Activated CD8-positive, alpha-beta memory T cell treated with anti-CD3 and anti-CD28 coated beads, Interleukin-2, amount 50 U/mL, for 1 hour (primary cell): ENCODE measurements around the gene HS6ST2.

Experiments used
- DNase-seq: peaks from one replicate; pipeline ENCODE4 v3.0.0-alpha.2; 2020; ENCODE audit errors: extremely low read depth

Gene HS6ST2

DNA sequence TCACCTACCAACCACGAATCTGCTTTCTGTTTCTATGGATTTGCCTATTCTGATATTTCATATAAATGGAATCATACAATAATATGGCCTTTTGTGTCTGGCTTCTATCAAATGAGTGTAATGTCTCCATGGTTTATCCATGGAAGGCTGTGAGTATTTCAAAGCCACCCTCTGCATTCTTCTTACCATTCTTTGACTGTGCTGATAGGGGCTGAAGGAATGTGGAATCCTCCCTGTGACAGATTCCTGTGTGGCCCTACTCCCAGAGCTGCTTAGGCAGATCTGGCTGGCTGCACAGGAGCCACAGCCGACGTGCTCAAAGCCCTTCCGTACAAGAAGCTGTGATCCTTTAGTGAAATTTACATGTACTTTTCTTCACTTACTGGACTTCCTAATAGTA lies 163.2 kb downstream of the HS6ST2 start:
- no peak for DNase-seq

DNA sequence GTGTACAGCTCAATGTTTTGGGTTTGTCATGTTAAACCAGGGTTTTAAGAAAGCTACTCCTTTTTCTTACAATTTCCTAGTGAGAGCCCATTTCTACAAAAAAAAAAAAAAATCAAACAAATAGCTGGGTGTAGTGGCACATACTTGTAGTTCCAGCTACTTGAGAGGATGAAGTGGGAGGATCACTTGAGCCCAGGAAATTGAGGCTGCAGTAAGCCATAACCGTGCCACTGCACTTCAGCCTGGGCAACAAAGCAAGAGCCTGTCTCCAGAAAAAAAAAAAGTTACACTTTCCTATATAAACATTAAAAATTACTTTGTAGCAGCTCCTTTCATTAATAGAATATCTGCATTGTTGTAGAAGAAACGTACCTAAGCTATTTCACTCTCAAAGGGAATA lies 166.7 kb downstream of the HS6ST2 start:
- DNase-seq, result no peak

DNA sequence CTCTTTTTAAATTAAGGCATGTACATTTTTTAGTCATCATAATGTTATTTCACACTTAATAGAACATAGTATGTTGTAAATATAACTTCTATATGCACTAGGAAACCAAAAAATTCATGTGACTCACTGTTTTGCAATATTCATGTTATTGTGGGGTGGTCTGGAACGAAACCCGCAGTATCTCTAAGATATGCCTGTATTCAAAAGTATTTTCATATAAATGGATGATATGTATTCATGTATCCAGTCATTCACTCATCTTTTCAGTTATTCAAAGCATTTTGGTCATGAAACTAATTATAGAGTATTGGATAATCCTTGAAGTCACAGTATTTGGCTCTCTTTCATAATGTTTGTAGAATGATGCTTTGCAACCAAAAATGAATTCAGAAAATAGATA lies 168.1 kb downstream of the HS6ST2 start:
- DNase-seq, result no peak

DNA sequence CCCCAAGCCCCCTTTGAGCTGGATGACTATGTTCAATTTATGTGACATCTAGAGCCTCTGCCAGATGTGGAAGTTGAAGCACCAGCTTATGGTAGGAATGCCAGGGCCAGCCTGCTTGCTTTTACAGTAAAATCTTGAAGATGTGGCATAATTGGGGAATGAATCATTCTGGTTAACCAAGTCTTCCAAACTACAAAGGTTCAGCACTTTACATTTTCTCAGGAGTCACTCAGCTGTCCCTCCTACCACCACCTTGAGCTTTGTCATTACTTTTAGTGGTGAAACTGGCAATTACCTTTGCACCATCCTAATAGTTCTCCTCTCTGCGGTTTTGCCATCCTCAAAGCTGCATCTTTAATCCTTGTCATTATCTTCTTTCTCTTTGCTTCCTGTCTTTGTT lies 172.2 kb downstream of the HS6ST2 start:
- no peak for DNase-seq

DNA sequence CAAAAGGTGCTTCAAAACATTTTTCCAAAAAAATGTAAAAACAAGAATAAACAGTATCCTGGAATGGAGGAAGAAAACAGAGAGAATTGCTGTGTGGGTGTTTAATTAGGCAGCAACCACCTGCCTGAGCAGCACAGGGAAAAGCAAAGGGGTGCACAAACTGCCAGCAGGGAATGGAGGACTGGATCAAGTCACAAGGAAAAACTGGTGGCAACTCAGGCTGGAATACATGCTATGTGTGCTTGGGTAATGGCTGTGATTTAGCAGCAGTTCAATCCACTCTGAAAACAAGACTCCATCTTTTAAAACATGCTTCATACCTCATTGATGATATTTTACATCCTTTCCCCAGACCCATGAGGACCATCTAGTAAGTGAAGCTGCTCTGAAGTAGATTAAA lies 179.5 kb downstream of the HS6ST2 start:
- DNase-seq, result no peak

DNA sequence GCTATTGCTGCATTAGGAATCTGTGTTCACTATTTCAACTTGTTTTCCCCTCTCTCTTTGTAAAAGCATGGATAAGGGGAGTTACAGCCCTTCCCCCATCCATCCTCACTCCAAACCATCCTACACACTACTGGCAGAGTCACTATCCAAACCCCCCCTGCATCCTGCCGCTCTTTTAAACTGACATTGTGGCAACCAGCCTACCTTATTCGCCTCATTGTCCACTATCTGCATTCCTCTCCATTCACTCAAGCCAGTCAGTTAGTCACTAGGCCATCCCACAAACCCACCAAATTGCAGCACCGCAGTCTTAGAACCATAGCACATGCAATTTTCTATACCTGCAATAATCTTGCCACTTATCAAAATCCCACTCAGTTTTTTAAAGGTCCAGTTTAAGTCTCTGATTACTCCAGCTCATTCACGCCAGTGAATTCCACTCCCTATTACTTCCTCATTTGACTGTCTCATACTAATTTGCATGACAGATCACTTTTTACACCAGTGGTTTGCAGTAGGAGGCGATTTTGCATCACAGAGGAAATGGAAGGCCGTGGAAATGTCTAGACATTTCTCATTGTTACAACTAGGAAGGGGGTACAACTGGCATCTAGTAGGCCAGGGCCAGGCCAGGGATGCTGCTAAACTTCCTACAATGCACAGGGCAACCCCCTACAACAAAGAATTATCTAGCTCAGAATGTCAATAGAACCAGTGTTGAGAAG lies 181.8 kb downstream of the HS6ST2 start:
- DNase-seq, result no peak

DNA sequence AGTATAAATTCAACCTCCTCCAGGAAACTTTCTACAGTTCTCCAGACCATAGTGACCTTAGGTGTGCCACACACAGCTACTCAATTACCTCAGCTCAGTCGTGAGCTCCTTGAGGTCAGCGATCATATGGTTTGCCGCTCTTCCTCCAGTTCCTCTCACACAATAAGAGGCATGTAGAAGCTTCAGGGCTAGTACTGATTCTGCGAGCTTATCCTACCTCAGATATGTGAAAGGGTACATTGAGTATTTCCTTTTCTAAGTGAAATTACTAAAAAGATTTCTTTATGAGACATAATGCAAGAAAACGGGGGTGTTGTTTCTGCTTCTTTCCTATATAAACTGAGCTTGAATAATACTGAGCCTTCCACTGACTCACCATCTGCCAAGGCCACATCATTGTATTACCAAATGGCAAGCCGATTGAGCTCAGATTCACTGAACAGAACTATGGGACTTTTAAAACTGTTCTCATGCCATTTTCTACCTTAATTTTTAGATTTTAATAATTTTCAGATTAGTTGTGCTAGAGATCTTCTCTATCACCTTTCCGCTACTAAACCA lies 183.1 kb downstream of the HS6ST2 start:
- DNase-seq, result no peak

DNA sequence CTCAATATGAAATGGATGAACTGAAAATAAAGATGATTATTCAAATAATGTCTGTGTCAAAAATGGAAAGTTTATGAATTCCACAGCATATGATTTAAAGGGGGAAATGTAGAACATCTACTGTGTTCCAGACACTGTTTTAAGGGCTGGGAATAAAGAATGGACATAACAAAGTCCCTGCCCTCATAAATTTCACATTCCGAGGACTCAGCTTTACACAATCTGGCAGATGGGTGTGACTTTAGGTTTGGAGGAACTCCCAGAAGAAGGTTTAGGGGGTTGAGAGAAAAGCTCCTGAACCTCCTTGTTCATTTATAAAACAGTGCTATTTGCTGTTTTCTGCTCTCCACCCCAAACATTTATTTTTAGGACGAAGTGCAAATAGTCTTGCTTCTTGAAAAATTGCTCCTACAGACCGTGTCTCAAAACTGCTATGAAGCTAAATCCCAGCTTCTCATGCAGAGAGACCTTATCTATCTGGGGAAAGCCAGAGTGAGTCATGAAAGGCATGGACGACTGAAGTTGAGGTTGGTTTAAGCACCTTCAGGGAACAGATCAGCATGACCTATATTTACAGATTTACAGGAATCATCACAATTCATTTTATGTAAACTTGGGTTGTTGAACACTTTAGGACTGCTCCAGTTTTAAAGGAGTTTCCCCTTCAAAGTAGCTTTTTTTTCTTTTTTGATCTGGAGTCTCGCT lies 184.3 kb downstream of the HS6ST2 start:
- no peak for DNase-seq

DNA sequence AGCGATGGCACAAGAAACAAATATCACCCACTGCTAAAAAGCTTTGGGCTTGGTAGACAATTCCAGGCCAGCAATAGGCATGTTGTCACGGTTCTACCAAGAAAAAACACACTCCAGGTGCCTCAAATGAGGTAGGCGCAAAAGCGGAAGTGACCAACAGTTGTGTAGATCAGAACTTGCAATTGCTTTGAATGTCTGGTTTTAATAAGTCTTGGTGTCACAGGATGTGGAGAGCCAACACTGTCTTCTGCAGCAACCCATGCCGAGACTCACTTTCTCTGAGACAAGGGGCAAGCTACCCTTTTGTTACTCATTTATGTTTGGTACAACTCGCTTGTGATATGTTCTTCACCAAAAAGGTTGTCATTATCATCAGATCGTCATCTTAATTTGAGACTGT lies 188.8 kb downstream of the HS6ST2 start:
- DNase-seq, result no peak

DNA sequence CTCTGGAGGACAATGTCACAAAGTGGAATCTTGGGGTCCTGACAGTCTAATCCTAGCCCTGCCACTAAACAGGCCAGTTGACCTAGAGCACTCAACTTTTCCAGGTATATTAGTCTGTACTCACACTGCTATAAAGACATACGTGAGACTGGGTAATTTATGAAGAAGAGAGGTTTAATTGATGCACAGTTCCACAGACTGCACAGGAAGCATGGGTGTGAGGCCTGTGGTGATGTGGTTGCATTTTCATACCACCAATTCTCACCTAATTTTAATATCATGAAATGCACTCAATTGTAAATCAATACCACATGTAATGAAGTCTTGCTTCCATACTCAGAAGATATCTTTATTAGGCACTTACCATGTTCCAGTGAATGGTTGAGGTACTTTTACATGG lies 192.0 kb downstream of the HS6ST2 start:
- no peak for DNase-seq

DNA sequence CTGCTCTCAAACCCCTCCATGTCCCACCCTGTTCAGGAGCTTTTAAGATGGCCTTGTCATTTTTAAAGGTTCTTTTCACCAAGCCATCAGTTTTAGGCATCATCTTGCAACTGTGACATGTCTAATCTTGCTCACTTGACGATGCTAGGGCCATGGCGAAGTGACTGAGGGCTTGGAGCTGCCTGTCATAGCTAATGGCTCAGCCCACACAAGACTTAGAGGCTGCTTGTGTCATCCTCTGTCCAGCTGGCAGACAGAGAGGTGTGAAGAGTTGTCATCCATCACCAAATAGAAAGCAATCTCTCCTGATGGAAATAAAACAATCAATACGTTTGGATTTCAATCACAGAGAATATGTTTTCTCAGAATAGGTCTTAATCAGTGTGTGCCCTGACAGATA lies 194.9 kb downstream of the HS6ST2 start:
- DNase-seq, result no peak

DNA sequence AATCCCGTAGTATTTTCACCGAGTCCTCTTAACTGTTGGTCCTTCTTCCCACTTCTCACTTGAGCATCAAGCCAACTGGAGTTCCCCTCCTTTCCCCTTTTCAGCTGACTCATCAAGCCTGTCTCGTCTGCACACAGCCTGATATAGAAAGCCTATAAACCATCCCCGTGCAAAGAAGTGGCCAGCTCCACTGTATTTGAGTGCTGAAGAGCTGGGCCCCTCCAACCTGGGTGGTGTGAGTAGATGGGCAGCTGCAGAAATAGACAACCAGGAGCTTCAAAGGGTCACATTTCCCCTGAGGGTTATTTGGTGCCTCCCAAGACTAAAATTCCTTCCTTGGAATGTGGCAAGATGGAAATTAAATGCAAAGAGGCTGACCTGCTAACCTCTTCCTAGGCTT lies 199.7 kb downstream of the HS6ST2 start:
- no peak for DNase-seq

DNA sequence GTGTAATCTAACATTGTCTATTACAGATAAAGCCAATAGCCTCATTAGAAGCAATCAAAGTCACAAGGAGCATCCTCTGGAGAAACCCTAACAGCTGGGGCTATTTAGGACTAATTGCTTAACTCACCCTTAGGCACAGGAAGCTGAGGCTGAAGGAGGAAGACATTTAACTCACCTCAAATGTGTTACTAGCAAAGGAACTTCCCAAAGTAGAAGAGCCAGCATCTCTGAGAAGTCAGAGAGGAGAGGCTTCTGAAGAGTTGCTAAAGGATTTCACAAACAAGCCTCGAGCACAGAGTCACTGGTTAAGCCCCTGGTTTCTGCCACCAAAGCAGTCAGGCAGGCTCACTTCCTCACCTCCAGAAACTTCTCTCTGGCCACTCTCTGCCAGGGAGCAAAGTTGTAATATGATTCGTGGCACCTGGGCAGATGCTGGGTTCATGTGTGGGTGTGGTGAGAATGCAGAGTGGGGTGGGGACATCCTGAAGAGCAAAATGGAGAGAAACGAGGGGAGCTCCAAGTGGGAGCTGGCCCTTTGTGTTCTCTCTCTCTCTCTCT lies 201.3 kb downstream of the HS6ST2 start:
- DNase-seq, result no peak

DNA sequence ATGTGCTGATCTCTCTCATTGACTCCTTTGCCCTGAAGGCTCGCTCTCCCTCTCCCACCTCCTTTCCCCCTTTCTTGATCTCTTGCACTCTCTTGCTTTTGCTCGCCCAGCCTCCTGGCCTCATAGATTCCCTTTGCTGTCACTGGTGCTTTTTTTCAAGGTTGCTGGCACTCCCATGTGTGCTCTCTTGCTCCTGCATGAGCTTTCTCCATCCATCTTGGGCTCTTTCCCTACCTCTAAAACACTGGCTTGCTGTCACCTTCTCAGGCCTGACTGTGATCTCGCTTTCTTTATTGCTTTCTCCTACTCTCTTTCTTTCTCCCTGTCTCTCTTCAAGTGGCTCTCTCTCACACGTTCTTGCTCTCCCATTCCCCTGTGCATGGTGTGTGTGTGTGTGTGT lies 202.0 kb downstream of the HS6ST2 start:
- no peak for DNase-seq

DNA sequence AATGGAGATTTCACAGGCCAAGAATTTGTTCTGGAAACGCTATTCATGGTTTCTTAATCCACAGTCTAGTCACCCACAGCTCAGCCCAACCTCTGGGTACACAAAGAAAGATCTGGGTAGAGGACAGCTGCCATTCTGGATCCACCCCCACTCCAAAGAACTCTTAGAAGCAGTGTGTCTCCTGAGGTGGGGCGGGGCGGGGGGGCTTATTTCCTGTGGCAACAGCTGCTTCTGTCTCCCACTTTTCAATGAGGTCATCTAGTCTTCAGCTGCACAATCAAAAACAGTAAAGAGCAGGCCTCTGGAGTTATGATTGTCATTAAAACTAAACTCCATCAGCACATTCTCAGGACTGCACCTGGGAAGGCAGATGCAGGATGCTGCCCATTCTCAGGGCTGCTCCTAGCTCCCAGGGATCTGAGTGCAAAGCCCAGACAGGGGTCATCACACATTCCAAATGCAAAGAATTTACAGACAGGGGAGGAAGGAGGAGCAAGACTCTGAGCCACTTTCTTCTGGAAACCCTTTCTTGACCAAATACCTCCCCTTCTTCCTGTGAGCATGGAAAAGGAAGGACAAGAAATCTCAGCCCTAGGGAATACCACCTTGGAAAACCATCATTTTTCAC lies 207.3 kb downstream of the HS6ST2 start:
- DNase-seq, result no peak

DNA sequence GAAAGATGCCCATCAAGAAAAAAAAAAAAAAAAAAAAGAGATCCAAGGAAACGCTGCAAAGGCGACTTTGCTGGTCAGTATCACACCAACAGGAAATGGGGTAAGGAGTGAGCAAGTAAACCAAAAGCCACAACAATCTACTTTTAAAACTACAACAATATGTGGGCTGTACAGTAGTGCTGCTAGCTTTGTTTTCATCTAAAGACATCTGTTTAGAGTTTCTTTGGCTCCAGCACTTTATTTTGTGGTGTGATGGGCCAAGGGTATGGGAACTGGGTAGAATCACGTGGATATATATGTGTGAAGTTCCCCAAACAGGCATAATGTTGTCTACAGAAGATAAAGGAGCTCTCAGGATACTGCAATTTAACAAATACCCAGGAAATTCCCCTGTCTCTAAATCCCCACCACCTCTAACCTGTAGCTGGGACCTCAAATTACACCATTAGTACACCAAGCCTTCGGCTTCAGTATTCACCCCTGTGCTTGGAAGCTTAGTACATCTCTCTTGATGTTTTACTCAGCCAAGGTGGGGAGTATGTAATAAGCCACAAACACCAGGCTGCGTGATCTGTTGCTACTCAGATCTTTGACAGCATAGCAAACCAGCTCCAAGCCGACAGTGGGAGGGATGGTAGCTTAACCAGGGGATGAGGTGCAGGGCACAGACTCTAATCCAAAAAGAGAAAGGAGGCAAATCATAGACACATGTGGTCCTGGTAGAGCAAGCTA lies 207.9 kb downstream of the HS6ST2 start:
- DNase-seq, result no peak

DNA sequence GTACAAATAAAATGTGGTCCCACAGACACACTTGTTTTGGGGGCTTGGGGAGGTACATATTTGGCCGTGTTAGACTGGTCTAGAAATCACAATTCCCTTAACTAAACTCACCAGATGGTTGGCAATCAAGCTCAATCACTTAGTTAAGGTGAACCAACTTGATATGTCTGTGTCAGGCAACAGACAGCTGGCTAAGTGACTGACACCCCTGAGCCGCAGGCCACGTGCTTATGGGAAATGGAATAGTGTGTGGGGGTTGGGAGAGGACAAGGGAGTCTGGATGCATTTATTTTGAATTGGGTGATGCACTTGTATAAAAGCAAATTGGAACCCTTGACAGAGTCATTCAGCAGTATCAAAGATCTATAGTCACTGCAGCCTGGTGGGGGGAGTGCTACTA lies 209.0 kb downstream of the HS6ST2 start:
- DNase-seq, result no peak

DNA sequence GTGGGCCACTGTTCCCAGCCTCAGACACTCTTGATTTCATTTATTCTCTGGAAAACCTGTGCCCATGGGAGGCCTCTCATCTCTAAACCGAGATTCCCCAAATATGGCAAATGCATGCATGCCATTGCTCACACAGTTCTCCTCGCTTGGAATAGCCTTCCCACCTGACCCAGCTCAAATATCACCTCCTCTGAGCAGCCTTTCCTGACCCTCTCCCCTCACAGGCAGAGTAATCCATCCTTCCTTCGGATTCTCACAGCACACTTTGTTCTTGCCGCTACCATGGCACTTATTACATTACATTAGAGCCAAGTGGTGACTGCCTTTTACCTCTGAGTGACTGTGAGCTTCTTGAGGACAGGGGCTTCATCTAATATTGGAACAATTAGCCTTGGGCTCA lies 209.5 kb downstream of the HS6ST2 start:
- no peak for DNase-seq

DNA sequence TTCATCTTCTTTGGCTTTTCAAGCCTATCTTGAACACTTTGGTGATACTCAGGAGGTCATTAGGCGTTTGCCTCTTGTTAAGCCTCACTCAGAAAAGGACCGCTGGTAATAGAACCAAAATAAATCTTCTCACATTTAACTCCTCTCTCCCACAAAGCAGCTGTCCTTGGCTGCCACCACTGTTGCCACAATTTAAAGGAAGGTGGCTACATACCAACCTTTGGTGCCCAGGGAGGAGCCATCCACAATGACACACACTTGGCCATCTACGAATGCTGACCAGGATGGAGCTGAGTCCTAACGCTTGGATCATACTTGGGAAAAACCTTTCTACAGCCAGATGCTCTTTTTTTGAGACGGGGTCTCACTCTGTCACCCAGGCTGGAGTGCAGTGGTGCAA lies 210.2 kb downstream of the HS6ST2 start:
- DNase-seq, result no peak

DNA sequence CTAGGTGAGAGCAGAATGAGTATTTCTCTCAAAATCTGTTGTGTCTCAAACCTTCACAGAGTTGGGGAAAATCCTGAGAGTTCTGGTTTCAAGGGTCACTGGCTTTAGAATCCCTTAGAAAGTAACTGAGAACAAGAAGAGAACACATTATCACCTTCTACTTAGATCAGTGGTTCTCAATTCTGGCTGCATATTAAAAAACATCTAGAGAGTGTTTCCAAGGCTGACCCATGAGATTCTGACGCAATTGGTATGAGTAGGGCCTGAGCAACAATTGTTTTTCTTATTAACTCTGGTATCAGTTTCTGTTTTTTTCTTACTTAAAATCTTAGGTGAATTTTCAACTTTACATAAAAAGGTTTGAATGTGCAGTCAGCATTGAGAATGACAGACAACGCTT lies 212.8 kb downstream of the HS6ST2 start:
- DNase-seq, result no peak

DNA sequence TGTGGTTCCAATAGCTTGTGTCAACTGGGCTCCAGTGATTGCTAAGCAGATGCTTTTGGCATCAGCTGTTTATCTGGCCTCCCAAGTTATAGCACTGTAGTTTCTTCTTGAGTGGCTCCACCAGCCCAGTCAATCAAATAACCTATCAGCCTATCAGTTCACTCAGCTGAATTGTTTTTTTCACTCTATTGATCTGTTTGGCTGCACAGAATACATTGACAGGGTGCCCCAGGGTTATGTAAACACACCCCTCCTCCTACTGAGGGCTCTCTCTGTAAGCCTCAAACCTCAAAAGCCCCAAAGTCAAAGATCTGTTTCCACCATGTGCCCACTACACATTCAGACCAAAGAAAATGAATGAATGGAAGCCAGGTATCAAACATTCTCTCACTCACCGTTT lies 214.0 kb downstream of the HS6ST2 start:
- DNase-seq, result no peak

DNA sequence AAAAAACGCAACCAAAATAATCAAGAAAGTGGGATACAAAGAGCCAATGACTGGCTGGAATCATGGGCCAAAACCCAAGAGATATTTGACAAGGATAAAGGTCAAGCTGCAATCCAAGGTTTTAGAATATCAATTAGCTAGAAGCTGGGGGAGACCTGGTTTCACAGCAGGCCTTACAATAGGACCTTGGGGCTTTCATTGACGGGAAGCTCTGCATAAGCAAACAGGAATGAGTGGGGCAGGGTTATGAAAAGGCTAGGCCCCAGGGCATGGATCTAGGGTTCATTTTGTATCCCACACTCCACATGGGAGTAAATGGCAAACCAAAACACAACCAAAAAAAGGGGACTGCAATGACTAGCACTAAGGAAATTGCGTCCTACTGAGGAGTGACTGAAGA lies 215.3 kb downstream of the HS6ST2 start:
- no peak for DNase-seq
